KOPT-K1 (cell line): Measurements from ENCODE around the gene PDIA6.

Source experiments
- H3K27ac ChIP-seq: fragments of 200-600 bp; sonication (generic); 2 replicates; pipeline ENCODE4 v1.5.1; 2016; ENCODE audit warnings: antibody characterized with exemption, mild to moderate bottlenecking, low read depth, low read length; ENCODE audit not compliant: poor library complexity, severe bottlenecking
- H3K36me3 ChIP-seq: fragments of 200-600 bp; sonication (generic); 2 replicates; pipeline ENCODE4 v1.5.1; 2017; ENCODE audit warnings: antibody characterized with exemption, mild to moderate bottlenecking, low read length, moderate library complexity; ENCODE audit not compliant: insufficient read depth
- H3K9me3 ChIP-seq: fragments of 200-600 bp; sonication (generic); 2 replicates; pipeline ENCODE4 v1.5.1; 2017; ENCODE audit warnings: antibody characterized with exemption, low read length, mild to moderate bottlenecking; ENCODE audit not compliant: insufficient read depth, poor library complexity, severe bottlenecking

The PDIA6 gene

GRCh38 chr2:10800163-10800562, 12.4 kb downstream of the PDIA6 start:
- H3K27ac ChIP-seq, result no peak overlapping the region
- H3K36me3 ChIP-seq, result peaks cover 76% of the 10 kb centered on the region
- no peaks in the 10 kb centered on the region for H3K9me3 ChIP-seq

- no peak overlapping the region for H3K27ac ChIP-seq
- H3K36me3 ChIP-seq, result peaks cover 88% of the 10 kb centered on the region
- H3K9me3 ChIP-seq, result no peaks in the 10 kb centered on the region
Observed at GRCh38 chr2:10798783-10799182, 13.8 kb downstream of the PDIA6 start.

- Histone ChIP-seq H3K9me3 (no peaks in the 10 kb centered on the region), H3K27ac (no peak overlapping the region), H3K36me3 (peaks cover 98% of the 10 kb centered on the region)
Observed at GRCh38 chr2:10796703-10797102, 15.9 kb downstream of the PDIA6 start.

GRCh38 chr2:10795508-10796046, 17.0 kb downstream of the PDIA6 start:
- Histone ChIP-seq H3K9me3 (no peaks in the 10 kb centered on the region), H3K36me3 (peaks cover 98% of the 10 kb centered on the region)

GRCh38 chr2:10794876-10795275, 17.7 kb downstream of the PDIA6 start:
- peaks cover 98% of the 10 kb centered on the region for H3K36me3 ChIP-seq
- H3K9me3 ChIP-seq, result no peaks in the 10 kb centered on the region
- H3K27ac ChIP-seq, result no peak overlapping the region

More at GRCh38 chr2:10795508-10796046, 17.0 kb downstream of the PDIA6 start:
- H3K27ac ChIP-seq, result no peak overlapping the region

- no peak overlapping the region for H3K27ac ChIP-seq
- H3K9me3 ChIP-seq, result no peaks in the 10 kb centered on the region
- peaks cover 98% of the 10 kb centered on the region for H3K36me3 ChIP-seq
Observed at GRCh38 chr2:10793816-10794215, 18.8 kb downstream of the PDIA6 start.

- no peaks in the 10 kb centered on the region for H3K9me3 ChIP-seq
- H3K36me3 ChIP-seq, result peaks cover 98% of the 10 kb centered on the region
- no peak overlapping the region for H3K27ac ChIP-seq
Observed at GRCh38 chr2:10792660-10793400, 19.8 kb downstream of the PDIA6 start.

GRCh38 chr2:10792001-10792634, 20.5 kb downstream of the PDIA6 start:
- Histone ChIP-seq H3K9me3 (no peaks in the 10 kb centered on the region), H3K27ac (no peak overlapping the region), H3K36me3 (peaks cover 98% of the 10 kb centered on the region)

- peaks cover 98% of the 10 kb centered on the region for H3K36me3 ChIP-seq
Observed at GRCh38 chr2:10790228-10790973, 22.2 kb downstream of the PDIA6 start.

GRCh38 chr2:10788855-10789254, 23.7 kb downstream of the PDIA6 start:
- no peak overlapping the region for H3K27ac ChIP-seq
- peaks cover 100% of the 10 kb centered on the region for H3K36me3 ChIP-seq
- no peaks in the 10 kb centered on the region for H3K9me3 ChIP-seq

More at GRCh38 chr2:10790228-10790973, 22.2 kb downstream of the PDIA6 start:
- Histone ChIP-seq H3K9me3 (no peaks in the 10 kb centered on the region), H3K27ac (peak overlapping the region; percentile 4)

- Histone ChIP-seq H3K36me3 (peaks cover 100% of the 10 kb centered on the region), H3K27ac (no peak overlapping the region), H3K9me3 (no peaks in the 10 kb centered on the region)
Observed at GRCh38 chr2:10787176-10787968, 25.2 kb downstream of the PDIA6 start.

- no peaks in the 10 kb centered on the region for H3K9me3 ChIP-seq
- peaks cover 100% of the 10 kb centered on the region for H3K36me3 ChIP-seq
- H3K27ac ChIP-seq, result no peak overlapping the region
Observed at GRCh38 chr2:10786240-10786982, 26.2 kb downstream of the PDIA6 start.

- no peaks in the 10 kb centered on the region for H3K9me3 ChIP-seq
- no peak overlapping the region for H3K27ac ChIP-seq
- peaks cover 100% of the 10 kb centered on the region for H3K36me3 ChIP-seq
Observed at GRCh38 chr2:10785260-10785659, 27.3 kb downstream of the PDIA6 start.

GRCh38 chr2:10784719-10785118, 27.9 kb downstream of the PDIA6 start:
- peaks cover 100% of the 10 kb centered on the region for H3K36me3 ChIP-seq
- H3K9me3 ChIP-seq, result no peaks in the 10 kb centered on the region
- no peak overlapping the region for H3K27ac ChIP-seq
